Mucosa of stomach (tissue), 1 donor: ENCODE results near the gene MYDGF.

Source experiments
- H3K27me3 ChIP-seq: one replicate; pipeline ENCODE4 v1.7.0; 2013; ENCODE audit warnings: mild to moderate bottlenecking, low read length; ENCODE audit not compliant: control insufficient read depth, insufficient read depth
- H3K36me3 ChIP-seq: one replicate; pipeline ENCODE4 v1.7.0; 2013; ENCODE audit warnings: low read length; ENCODE audit not compliant: control insufficient read depth, insufficient read depth
- H3K4me1 ChIP-seq: one replicate; pipeline ENCODE4 v1.7.0; 2013; ENCODE audit warnings: mild to moderate bottlenecking, low read length; ENCODE audit not compliant: control insufficient read depth, insufficient read depth
- H3K4me3 ChIP-seq: one replicate; pipeline ENCODE4 v1.7.0; 2013; ENCODE audit warnings: low read length
- H3K9ac ChIP-seq: one replicate; pipeline ENCODE4 v1.7.0; 2013; ENCODE audit warnings: mild to moderate bottlenecking, low read length, moderate library complexity
- H3K9me3 ChIP-seq: one replicate; pipeline ENCODE4 v1.7.0; 2013; ENCODE audit warnings: mild to moderate bottlenecking, low read length, moderate library complexity; ENCODE audit not compliant: control insufficient read depth
- donor health status: Pancreatic carcinoma.

The MYDGF gene

DNA sequence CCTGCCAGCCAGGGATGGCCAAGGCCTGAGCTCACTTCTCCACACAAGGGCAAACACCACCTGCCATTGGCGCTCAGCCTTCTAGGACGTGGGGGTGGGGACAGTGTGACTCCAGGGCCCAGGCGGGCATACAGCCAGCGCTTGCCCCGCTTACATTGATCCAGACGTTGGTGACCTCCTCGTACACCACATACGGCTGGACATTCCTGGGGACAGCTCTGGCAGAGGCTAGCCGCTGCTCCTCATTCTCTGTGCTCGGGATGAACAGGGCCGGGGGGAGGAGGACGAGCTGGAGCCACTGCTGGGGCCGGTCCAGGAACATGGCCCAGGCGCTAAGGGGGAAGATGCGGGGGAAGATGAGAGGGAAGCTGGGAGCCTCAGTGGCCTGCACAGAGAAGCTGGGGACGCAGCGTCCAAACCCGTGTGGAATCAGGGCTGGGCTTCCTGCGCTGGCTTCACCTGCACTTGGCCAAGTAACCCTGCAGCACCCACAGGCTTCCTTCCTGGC, 25.1 kb upstream of the MYDGF start:
- H3K4me1 ChIP-seq, result peaks cover 15% of the 10 kb centered on the region
- H3K36me3 ChIP-seq, result peaks cover 16% of the 10 kb centered on the region
- no peak overlapping the region for H3K4me3 ChIP-seq
- H3K27me3 ChIP-seq, result no peaks in the 10 kb centered on the region
- no peaks in the 10 kb centered on the region for H3K9me3 ChIP-seq
- H3K9ac ChIP-seq, result no peak overlapping the region

DNA sequence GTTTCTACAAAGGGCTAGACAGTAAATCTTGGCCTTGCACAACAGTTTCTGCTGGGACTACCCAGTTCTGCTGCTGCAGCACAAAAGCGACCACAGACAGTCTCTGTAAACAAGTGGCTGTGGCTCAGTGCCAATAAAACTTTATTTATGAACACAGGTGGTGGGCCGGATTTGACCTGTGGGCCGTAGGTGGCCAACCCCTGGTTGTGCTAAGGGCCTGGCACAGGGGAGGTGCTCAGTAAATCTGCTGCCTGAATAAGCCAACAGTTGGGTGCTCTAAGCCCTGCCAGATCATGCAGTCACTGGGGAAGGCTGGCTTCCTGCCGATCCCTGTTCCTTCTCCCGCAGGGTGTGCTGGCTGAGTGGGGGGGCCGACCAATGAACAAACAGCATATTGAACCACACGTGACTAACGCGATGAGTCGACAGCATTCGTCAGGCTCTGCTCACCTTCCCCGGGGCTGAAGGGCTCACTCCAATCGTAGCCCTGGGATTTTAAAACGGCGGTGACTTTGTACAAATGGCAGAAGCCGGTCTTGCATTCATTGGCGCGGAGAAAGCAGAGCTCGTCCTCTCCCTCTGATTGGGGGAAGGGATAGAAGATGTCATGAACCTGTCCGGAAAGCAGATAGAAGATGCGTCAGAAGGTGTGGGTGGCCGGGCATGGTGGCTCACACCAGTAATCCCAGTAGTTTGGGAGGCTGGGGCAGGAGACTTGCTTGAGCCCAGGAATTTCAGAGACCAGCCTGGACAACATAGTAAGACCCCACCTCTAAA, 24.3 kb upstream of the MYDGF start:
- peaks cover 14% of the 10 kb centered on the region for H3K36me3 ChIP-seq
- H3K4me3 ChIP-seq, result no peak overlapping the region
- H3K9me3 ChIP-seq, result no peaks in the 10 kb centered on the region
- no peaks in the 10 kb centered on the region for H3K27me3 ChIP-seq
- no peak overlapping the region for H3K9ac ChIP-seq
- peaks cover 15% of the 10 kb centered on the region for H3K4me1 ChIP-seq

DNA sequence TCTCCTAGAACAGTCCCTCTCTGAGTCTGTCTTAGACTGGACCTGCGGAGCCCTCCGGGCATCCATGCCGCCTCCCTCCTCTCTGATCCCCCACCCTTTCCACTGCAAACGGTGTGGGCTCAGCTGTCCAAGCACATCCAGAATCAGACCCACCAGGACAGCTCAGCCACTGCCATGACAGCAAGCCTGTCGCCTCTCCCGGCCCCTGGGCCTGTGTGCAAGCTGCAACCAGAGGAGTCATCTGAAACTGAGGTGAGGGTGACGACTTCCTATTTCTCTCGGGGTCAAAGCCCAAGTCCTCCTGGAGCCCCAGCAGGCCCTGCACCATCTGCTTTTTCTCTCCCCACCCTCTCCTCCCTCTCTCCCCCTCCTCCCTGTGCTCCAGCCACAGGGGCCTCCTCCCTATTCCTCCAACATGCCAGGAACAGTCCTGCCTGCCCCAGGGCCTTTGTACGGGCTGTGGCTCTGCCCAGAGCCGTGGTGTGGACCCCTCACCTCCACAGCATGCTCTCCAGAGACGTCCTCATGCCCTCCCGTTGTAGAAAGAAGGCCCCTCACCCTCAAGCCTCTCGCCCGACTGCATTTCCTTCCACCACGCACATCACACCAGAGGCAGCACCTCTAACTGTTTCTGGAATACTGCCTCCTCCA, 23.5 kb upstream of the MYDGF start:
- Histone ChIP-seq H3K4me1 (peaks cover 15% of the 10 kb centered on the region), H3K4me3 (no peak overlapping the region), H3K36me3 (peaks cover 14% of the 10 kb centered on the region), H3K9me3 (no peaks in the 10 kb centered on the region), H3K27me3 (no peaks in the 10 kb centered on the region), H3K9ac (no peak overlapping the region)

DNA sequence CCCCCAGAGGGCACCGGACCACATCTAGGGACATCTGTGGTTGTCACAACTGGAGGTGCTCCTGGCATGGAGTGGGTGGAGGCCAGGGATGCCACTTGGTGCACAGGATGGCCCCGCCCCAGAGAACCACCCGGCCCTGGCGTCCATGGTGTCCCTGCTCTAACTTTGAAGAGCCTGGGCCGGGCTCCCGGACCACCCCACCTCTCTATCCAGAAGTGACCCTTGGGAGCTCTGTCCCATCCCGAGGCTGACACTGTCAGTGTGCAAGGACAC, 22.9 kb upstream of the MYDGF start:
- H3K36me3 ChIP-seq, result peaks cover 14% of the 10 kb centered on the region
- no peak overlapping the region for H3K9ac ChIP-seq
- H3K9me3 ChIP-seq, result no peaks in the 10 kb centered on the region
- H3K4me3 ChIP-seq, result no peak overlapping the region
- H3K4me1 ChIP-seq, result peaks cover 15% of the 10 kb centered on the region
- H3K27me3 ChIP-seq, result no peaks in the 10 kb centered on the region

DNA sequence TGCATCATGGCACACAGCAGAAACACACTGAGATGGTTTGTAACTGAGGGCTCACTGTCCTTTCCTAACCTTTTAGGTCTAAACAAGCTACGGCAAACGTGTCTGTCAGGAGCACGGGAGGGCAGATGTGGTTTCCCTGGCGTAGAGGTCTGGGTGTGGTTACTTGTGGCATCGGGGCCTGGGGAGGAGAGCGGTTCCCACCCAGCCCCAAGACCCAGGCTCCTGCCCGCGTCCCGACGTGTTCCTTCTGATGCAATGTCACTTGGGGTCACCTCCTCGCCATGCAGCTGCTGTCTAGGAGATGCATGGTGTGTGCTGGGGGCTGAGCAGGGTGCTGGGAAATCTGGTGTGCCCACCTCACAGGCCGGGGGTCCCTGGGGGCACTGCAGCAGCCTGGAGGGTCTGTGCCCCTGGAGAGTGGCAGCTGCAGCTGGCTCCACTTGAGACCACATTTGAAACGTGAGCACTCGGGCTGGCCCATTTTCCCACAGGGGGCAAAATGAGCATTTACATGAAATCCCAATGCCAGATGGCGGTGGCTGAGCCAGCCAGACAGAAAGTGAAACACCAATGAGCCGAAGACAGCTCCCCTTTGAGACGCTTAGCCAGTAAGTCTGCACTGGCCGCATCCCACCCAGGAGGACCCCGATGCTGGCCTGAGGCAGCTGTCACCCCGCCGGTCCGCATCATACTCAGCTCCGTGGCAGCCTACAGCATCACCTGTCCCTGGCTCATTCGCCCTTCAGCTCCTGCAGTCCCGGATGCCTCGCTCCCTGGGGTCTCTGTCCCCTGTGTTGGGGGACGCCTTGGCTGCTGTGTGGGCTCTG, 22.3 kb upstream of the MYDGF start:
- Histone ChIP-seq H3K36me3 (peaks cover 14% of the 10 kb centered on the region), H3K4me1 (peaks cover 12% of the 10 kb centered on the region), H3K9me3 (no peaks in the 10 kb centered on the region), H3K27me3 (no peaks in the 10 kb centered on the region), H3K9ac (no peak overlapping the region), H3K4me3 (no peak overlapping the region)

DNA sequence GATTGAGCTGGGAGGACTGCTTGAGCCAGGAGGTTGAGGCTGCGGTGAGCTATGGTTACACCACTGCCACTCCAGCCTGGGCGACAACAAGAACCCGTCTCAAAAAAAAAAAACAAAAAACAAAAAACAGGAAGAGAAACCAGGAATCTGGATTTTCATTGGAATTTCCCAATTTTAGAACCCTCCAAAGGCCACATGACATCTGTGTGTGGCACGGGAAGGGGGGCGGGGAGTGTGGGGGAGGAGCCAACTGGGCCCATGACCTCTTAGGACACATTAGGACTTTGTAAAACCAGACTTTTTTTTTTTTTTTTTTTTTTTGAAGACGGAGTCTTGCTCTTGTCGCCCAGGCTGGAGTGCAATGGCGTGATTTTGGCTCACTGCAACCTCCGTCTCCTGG, 21.2 kb upstream of the MYDGF start:
- no peak overlapping the region for H3K4me3 ChIP-seq
- H3K27me3 ChIP-seq, result no peaks in the 10 kb centered on the region
- H3K36me3 ChIP-seq, result peaks cover 7% of the 10 kb centered on the region
- no peak overlapping the region for H3K9ac ChIP-seq
- peaks cover 4% of the 10 kb centered on the region for H3K4me1 ChIP-seq
- H3K9me3 ChIP-seq, result no peaks in the 10 kb centered on the region

DNA sequence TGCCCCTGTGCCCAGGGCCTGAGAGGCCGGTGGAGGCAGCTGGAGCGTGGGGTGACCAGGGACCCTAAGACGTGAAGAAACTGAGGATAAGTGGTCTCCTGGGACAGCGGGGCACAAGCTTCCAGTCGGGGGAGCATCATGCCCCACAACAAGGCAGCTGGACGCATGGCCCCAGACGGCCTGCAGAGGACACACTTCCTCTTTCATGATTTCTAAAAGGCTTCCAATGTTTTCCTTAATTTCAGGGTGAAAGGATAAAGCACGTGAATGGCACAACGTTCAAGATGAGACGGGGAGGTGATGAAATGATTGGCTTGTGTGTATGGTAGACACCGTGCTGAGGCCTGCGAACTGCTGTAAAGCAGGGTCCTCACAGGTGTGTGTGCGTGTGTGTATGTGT, 20.2 kb upstream of the MYDGF start:
- H3K36me3 ChIP-seq, result peaks cover 7% of the 10 kb centered on the region
- H3K9ac ChIP-seq, result no peak overlapping the region
- no peaks in the 10 kb centered on the region for H3K9me3 ChIP-seq
- H3K4me1 ChIP-seq, result peaks cover 4% of the 10 kb centered on the region
- H3K4me3 ChIP-seq, result no peak overlapping the region
- no peaks in the 10 kb centered on the region for H3K27me3 ChIP-seq

DNA sequence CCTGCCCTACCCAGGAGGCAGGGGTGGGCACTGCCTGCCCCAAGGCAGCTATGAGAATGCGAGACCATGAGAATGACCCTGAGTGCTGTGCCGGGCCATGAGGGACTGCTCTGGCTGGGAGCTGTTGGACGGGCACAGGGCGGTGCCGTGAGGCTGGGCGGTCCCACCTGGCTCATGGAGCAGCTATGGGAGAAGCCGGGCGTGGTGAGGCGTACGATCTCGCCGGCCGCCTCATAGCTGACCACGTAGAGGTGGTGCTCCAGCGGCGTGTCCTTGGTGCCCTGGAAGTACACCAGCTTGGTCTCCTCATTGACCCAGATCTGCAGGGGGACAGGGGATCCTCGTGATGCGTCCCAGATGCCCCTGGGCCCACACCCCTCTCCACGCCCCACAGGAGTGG, 19.3 kb upstream of the MYDGF start:
- Histone ChIP-seq H3K9ac (no peak overlapping the region), H3K4me3 (no peak overlapping the region), H3K36me3 (peaks cover 9% of the 10 kb centered on the region), H3K9me3 (no peaks in the 10 kb centered on the region), H3K27me3 (no peaks in the 10 kb centered on the region), H3K4me1 (peaks cover 1% of the 10 kb centered on the region)

DNA sequence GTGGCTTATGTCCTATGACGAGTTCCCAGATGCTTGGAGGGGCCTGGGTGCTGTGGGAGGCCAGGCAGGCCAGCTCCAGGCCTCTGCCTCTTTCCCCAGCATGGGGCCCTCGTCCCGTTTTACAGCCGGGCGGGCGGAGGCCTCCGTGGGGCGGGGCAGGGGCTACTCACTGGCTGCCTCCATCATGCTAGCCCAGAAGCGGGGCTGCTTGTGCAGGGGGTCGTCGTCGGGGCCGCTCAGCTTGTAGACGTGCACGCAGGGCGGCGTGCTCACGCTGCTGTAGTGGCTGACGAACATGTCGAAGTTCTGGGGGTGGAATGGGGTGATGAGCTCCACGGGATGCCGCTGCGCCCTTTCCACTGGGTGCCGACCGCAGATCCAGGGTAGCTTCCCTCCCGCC, 18.4 kb upstream of the MYDGF start:
- Histone ChIP-seq H3K9ac (no peak overlapping the region), H3K27me3 (no peaks in the 10 kb centered on the region), H3K9me3 (no peaks in the 10 kb centered on the region), H3K36me3 (peaks cover 4% of the 10 kb centered on the region), H3K4me1 (no peaks in the 10 kb centered on the region), H3K4me3 (no peak overlapping the region)

DNA sequence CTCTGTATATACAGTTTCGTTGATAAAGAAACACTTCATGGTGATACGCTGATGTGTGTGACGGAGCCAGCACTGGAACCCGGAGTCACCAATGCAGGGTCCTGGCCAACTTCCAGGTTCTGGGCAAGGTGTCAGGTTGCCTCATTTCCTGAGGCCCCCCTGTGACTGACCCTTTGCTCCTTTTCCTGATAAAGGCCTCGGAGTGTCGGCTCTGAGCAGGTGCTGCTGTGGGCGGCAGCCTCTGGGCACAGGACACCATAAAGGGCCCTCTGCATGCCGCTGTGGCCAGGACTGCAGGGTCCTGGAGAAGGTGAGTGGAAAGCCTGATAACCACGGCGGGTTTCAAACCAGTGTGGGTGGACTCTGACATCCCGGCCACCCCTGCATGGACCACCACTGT, 17.3 kb upstream of the MYDGF start:
- Histone ChIP-seq H3K4me3 (no peak overlapping the region), H3K9me3 (no peaks in the 10 kb centered on the region), H3K9ac (no peak overlapping the region), H3K36me3 (peaks cover 4% of the 10 kb centered on the region), H3K27me3 (no peaks in the 10 kb centered on the region), H3K4me1 (no peaks in the 10 kb centered on the region)

DNA sequence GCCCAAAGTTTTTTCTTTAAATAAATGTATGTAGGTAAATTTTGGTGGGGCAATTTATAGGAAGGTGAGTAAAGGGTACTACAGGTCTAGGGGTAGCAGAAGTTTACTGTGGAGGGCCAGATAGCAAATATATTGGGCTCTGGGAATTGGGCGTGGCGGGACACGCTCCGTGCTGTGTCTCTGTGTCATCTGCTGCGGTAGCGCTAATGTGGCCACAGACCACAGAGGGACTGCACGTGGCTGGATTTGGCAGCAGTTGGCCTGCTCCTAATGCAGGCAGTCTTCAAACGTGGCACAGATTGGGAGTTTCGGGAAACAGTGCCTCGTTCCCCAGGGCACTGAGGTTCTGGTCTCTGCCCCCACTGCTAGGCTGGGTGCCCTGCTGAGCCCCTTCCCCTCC, 16.6 kb upstream of the MYDGF start:
- H3K4me3 ChIP-seq, result no peak overlapping the region
- no peaks in the 10 kb centered on the region for H3K4me1 ChIP-seq
- H3K9me3 ChIP-seq, result no peaks in the 10 kb centered on the region
- no peak overlapping the region for H3K9ac ChIP-seq
- H3K36me3 ChIP-seq, result peaks cover 7% of the 10 kb centered on the region
- H3K27me3 ChIP-seq, result no peaks in the 10 kb centered on the region
